WTC11 (cell line): ENCODE results near the gene ADGRB3. TPM values are rescaled to one million over a fixed set of nuclear protein-coding genes. Genes with fewer than 3 reads are reported as not detected.

Experiments used
- ATAC-seq: fragments of 200-7000 bp; cut with Tn5 transposase; 2 replicates; pipeline ENCODE4 v1.10.0; 2021; ENCODE audit warnings: mild to moderate bottlenecking, moderate library complexity
- CTCF ChIA-PET: fragments of 300-600 bp; sonication (Branson Sonifier 250); formaldehyde crosslinking; loops from one replicate; lab custom pipeline; 2021; ENCODE audit warnings: antibody characterized with exemption; lab: Charles Lee
- POLR2A ChIA-PET: fragments of 350-600 bp; sonication (Branson Sonifier 250); formaldehyde crosslinking; loops from one replicate; lab custom pipeline; 2021; ENCODE audit warnings: antibody characterized with exemption; lab: Charles Lee
- DNase-seq: peaks from one replicate; pipeline ENCODE4 v3.0.0; 2021; ENCODE audit warnings: low spot score
- H3K27ac Mint-ChIP-seq: 2 replicates; pipeline ENCODE4 v1.8.0; 2021; ENCODE audit warnings: mixed read lengths
- H3K27me3 Mint-ChIP-seq: 2 replicates; pipeline ENCODE4 v1.8.0; 2021; ENCODE audit warnings: low read depth, mild to moderate bottlenecking, moderate library complexity, mixed read lengths
- H3K36me3 Mint-ChIP-seq: 2 replicates; pipeline ENCODE4 v1.8.0; 2021; ENCODE audit warnings: mixed read lengths
- H3K4me1 Mint-ChIP-seq: 2 replicates; pipeline ENCODE4 v1.8.0; 2022; ENCODE audit warnings: mixed read lengths
- H3K4me3 Mint-ChIP-seq: 2 replicates; pipeline ENCODE4 v1.8.0; 2021; ENCODE audit warnings: mild to moderate bottlenecking, moderate library complexity, mixed read lengths
- H3K9me3 Mint-ChIP-seq: 2 replicates; pipeline ENCODE4 v1.8.0; 2021; ENCODE audit warnings: mixed read lengths
- ATF2 ChIP-seq: sonication (generic); formaldehyde crosslinking; IDR thresholded peaks from 2 replicates; pipeline ENCODE4 v1.8.1; 2022; ENCODE audit warnings: low read depth, missing genetic modification reagents, borderline replicate concordance
- CTCF ChIP-seq: fragments of 200-600 bp; IDR thresholded peaks from 2 replicates; pipeline ENCODE4 v1.8.0; 2022; ENCODE audit warnings: antibody characterized with exemption
- E2F5 ChIP-seq: sonication (generic); formaldehyde crosslinking; IDR thresholded peaks from 2 replicates; pipeline ENCODE4 v1.8.1; 2022; ENCODE audit warnings: mild to moderate bottlenecking, moderate library complexity, missing genetic modification reagents
- ELF4 ChIP-seq: sonication (generic); formaldehyde crosslinking; IDR thresholded peaks from 2 replicates; pipeline ENCODE4 v1.8.1; 2022; ENCODE audit warnings: low read depth, mild to moderate bottlenecking, moderate library complexity, missing genetic modification reagents
- EMX1 ChIP-seq: fragments of 250-450 bp; sonication (Bioruptor Pico); IDR thresholded peaks from 2 replicates; pipeline ENCODE4 v1.8.0; 2021; ENCODE audit warnings: mild to moderate bottlenecking
- ESRRA ChIP-seq: sonication (generic); formaldehyde crosslinking; IDR thresholded peaks from 2 replicates; pipeline ENCODE4 v1.8.1; 2022; ENCODE audit warnings: mild to moderate bottlenecking, missing genetic modification reagents, borderline replicate concordance
- FOXJ3 ChIP-seq: sonication (generic); formaldehyde crosslinking; IDR thresholded peaks from 2 replicates; pipeline ENCODE4 v1.9.0; 2021; ENCODE audit warnings: missing genetic modification reagents, mild to moderate bottlenecking, borderline replicate concordance
- GTF2I ChIP-seq: fragments of 250-450 bp; sonication (Bioruptor Pico); conservative IDR thresholded peaks from 2 replicates; pipeline ENCODE4 v1.4.0; 2021; ENCODE audit warnings: mild to moderate bottlenecking
- HMGA2 ChIP-seq: fragments of 250-450 bp; sonication (Bioruptor Pico); IDR thresholded peaks from 2 replicates; pipeline ENCODE4 v1.4.0; 2021; ENCODE audit warnings: mild to moderate bottlenecking, moderate library complexity
- IRF2 ChIP-seq: sonication (generic); formaldehyde crosslinking; IDR thresholded peaks from 2 replicates; pipeline ENCODE4 v1.8.0; 2022; ENCODE audit warnings: low read depth, missing genetic modification reagents, borderline replicate concordance
- JAZF1 ChIP-seq: fragments of 250-450 bp; sonication (Bioruptor Pico); IDR thresholded peaks from 2 replicates; pipeline ENCODE4 v1.9.0; 2021; ENCODE audit warnings: moderate library complexity, mild to moderate bottlenecking, inconsistent platforms
- KAT7 ChIP-seq: sonication (generic); formaldehyde crosslinking; IDR thresholded peaks from 2 replicates; pipeline ENCODE4 v1.8.1; 2023; ENCODE audit warnings: missing genetic modification reagents, mild to moderate bottlenecking, borderline replicate concordance
- MXD4 ChIP-seq: fragments of 250-450 bp; sonication (Bioruptor Pico); IDR thresholded peaks from 2 replicates; pipeline ENCODE4 v1.8.0; 2021; ENCODE audit warnings: mild to moderate bottlenecking, moderate library complexity, borderline replicate concordance
- NFATC4 ChIP-seq: fragments of 250-450 bp; sonication (Bioruptor Pico); IDR thresholded peaks from 2 replicates; pipeline ENCODE4 v1.9.0; 2021; ENCODE audit warnings: mild to moderate bottlenecking
- NFE2L1 ChIP-seq: sonication (generic); formaldehyde crosslinking; IDR thresholded peaks from 2 replicates; pipeline ENCODE4 v1.8.1; 2023; ENCODE audit warnings: missing genetic modification reagents
- NFYB ChIP-seq: sonication (generic); formaldehyde crosslinking; conservative IDR thresholded peaks from 2 replicates; pipeline ENCODE4 v1.8.0; 2022; ENCODE audit warnings: low read depth, missing genetic modification reagents
- NR1H2 ChIP-seq: sonication (generic); formaldehyde crosslinking; IDR thresholded peaks from 2 replicates; pipeline ENCODE4 v1.9.0; 2021; ENCODE audit warnings: mild to moderate bottlenecking, moderate library complexity, missing genetic modification reagents
- SMAD3 ChIP-seq: sonication (generic); formaldehyde crosslinking; IDR thresholded peaks from 2 replicates; pipeline ENCODE4 v1.8.0; 2022; ENCODE audit warnings: missing genetic modification reagents, mild to moderate bottlenecking, borderline replicate concordance
- TCF7 ChIP-seq: sonication (generic); formaldehyde crosslinking; IDR thresholded peaks from 2 replicates; pipeline ENCODE4 v1.8.0; 2022; ENCODE audit warnings: mild to moderate bottlenecking, low read depth, missing genetic modification reagents, moderate library complexity
- ZBTB43 ChIP-seq: sonication (generic); formaldehyde crosslinking; IDR thresholded peaks from 2 replicates; pipeline ENCODE4 v1.8.1; 2023; ENCODE audit warnings: mild to moderate bottlenecking, missing genetic modification reagents
- ZNF281 ChIP-seq: sonication (generic); formaldehyde crosslinking; IDR thresholded peaks from 2 replicates; pipeline ENCODE4 v1.8.0; 2023; ENCODE audit warnings: mild to moderate bottlenecking, missing genetic modification reagents
- ZNF416 ChIP-seq: fragments of 250-450 bp; sonication (Bioruptor Pico); IDR thresholded peaks from 2 replicates; pipeline ENCODE4 v1.9.0; 2021; ENCODE audit warnings: mild to moderate bottlenecking, inconsistent platforms
- ZNF423 ChIP-seq: fragments of 250-450 bp; sonication (Bioruptor Pico); IDR thresholded peaks from 2 replicates; pipeline ENCODE4 v2.1.2; 2022; ENCODE audit warnings: mild to moderate bottlenecking, moderate library complexity
- ZSCAN18 ChIP-seq: fragments of 250-450 bp; sonication (Bioruptor Pico); IDR thresholded peaks from 2 replicates; pipeline ENCODE4 v2.1.2; 2022; ENCODE audit warnings: mild to moderate bottlenecking, moderate library complexity
- total RNA-seq: library from RNA; stranded (reverse); gene quantifications from 3 replicates; pipeline ENCODE4 v1.2.3, GENCODE V29; 2021

The ADGRB3 gene
- total RNA-seq, 1 experiment from 2014 or later = 1.9 TPM

GRCh38 chr6:68642081-68642480 lies 7.0 kb downstream of the ADGRB3 start:
- DNase-seq (no peak), ATAC-seq (no peak)
- ChIA-PET POLR2A (no interaction called here), CTCF (no interaction called here)
- peaks cover 29% of the 10 kb centered on the region for H3K27me3 Mint-ChIP-seq
- no peaks in the 10 kb centered on the region for H3K9me3 Mint-ChIP-seq
- no peak overlapping the region for H3K4me3 Mint-ChIP-seq
- no peaks in the 10 kb centered on the region for H3K36me3 Mint-ChIP-seq
- no peak overlapping the region for H3K27ac Mint-ChIP-seq
- TF ChIP-seq NFE2L1 (CRISPR knock-in tag) (no peak), ZNF416 (CRISPR knock-in tag) (no peak), ESRRA (CRISPR knock-in tag) (no peak), NR1H2 (CRISPR knock-in tag) (no peak), ATF2 (CRISPR knock-in tag) (no peak), FOXJ3 (no peak), KAT7 (CRISPR knock-in tag) (no peak), NFYB (CRISPR knock-in tag) (no peak), TCF7 (CRISPR knock-in tag) (no peak)
- H3K4me1 Mint-ChIP-seq = peaks cover 27% of the 10 kb centered on the region

- H3K4me1 Mint-ChIP-seq = peaks cover 25% of the 10 kb centered on the region
- ATAC-seq (no peak), DNase-seq (no peak)
- CTCF ChIA-PET = no interaction called here
- POLR2A ChIA-PET = no interaction called here
- H3K36me3 Mint-ChIP-seq = no peaks in the 10 kb centered on the region
- no peak overlapping the region for H3K4me3 Mint-ChIP-seq
- H3K27ac Mint-ChIP-seq = no peak overlapping the region
- no peaks in the 10 kb centered on the region for H3K9me3 Mint-ChIP-seq
- peaks cover 24% of the 10 kb centered on the region for H3K27me3 Mint-ChIP-seq
- no peak for TF ChIP-seq E2F5 (CRISPR knock-in tag)
- TF ChIP-seq GTF2I (CRISPR knock-in tag) = no peak
- no peak for TF ChIP-seq ZNF423 (CRISPR knock-in tag)
- no peak for TF ChIP-seq JAZF1
- no peak for TF ChIP-seq ZNF416 (CRISPR knock-in tag)
- TF ChIP-seq ZSCAN18 (CRISPR knock-in tag) = no peak
- no peak for TF ChIP-seq EMX1 (CRISPR knock-in tag)
- no peak for TF ChIP-seq ELF4 (CRISPR knock-in tag)
- TF ChIP-seq CTCF = no peak
- TF ChIP-seq ZBTB43 (CRISPR knock-in tag) = no peak
- TF ChIP-seq MXD4 (CRISPR knock-in tag) = no peak
- TF ChIP-seq ESRRA (CRISPR knock-in tag) = no peak
- TF ChIP-seq ZNF281 = no peak
- TF ChIP-seq HMGA2 (CRISPR knock-in tag) = no peak
- TF ChIP-seq IRF2 = no peak
- TF ChIP-seq NFATC4 (CRISPR knock-in tag) = no peak
- TF ChIP-seq SMAD3 = no peak
Observed at GRCh38 chr6:68642977-68643376, 7.9 kb downstream of the ADGRB3 start.
